Measurements from ENCODE around the gene DVL1. TPM values are rescaled to one million over a fixed set of nuclear protein-coding genes. Genes with fewer than 3 reads are reported as not detected.

Gene DVL1
- total and polyA plus RNA-seq, 2 of the 13 experiments (the other 11 are each of a cell fraction or from before 2014, with no cell fraction given), result 30.8 to 60.4 TPM

DNA sequence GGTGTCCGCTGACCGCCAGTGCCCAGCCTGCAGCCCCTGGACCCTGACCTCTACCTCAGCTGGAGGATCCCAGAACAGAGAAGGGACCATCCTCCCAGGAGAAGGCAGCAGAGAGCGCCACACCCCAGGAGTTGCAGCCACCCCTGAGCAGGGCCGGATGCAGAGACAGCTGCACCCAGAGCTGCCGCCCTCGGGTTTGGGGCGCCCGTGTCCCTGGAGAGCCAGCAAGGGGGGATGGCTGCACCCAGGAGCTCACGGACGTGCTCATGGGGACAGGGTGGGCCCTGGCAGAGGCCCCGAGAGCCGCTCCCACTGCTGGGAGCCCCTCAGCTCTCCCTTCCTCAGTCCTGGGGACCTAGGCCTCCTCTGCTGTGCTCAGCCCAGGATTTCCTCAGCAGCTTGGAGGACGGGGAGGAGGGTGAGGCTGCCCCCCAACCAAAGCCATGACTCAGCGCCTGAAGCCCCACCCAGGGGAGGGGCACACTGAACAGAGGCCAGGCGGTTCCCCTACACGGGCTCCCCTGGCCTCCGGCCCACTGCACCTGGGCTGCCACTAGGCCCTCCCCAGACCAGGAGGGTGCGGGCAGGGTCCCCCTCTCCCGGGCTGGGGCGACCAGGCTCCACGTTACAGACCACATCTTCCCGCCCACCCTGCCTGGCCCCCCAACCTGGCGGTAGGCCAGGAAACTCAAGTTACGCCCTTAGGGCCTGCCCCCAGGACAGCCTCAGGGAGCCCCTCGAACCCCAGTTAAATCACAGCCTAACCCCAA, 43.7 kb downstream of the DVL1 start (continued):
- TF ChIP-seq, protein P1, sequence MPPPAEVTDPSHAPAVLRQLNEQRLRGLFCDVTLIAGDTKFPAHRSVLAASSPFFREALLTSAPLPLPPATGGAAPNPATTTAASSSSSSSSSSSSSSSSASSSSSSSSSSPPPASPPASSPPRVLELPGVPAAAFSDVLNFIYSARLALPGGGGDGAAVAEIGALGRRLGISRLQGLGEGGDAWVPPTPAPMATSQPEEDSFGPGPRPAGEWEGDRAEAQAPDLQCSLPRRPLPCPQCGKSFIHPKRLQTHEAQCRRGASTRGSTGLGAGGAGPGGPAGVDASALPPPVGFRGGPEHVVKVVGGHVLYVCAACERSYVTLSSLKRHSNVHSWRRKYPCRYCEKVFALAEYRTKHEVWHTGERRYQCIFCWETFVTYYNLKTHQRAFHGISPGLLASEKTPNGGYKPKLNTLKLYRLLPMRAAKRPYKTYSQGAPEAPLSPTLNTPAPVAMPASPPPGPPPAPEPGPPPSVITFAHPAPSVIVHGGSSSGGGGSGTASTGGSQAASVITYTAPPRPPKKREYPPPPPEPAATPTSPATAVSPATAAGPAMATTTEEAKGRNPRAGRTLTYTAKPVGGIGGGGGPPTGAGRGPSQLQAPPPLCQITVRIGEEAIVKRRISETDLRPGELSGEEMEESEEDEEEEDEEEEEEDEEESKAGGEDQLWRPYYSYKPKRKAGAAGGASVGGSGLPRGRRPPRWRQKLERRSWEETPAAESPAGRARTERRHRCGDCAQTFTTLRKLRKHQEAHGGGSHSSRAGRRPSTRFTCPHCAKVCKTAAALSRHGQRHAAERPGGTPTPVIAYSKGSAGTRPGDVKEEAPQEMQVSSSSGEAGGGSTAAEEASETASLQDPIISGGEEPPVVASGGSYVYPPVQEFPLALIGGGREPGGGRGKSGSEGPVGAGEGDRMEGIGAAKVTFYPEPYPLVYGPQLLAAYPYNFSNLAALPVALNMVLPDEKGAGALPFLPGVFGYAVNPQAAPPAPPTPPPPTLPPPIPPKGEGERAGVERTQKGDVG (CRISPR knock-in tag; IDR thresholded peaks at IDR 0.05; ENCODE audit: borderline replicate concordance), result no peak
- TF ChIP-seq, protein P2, sequence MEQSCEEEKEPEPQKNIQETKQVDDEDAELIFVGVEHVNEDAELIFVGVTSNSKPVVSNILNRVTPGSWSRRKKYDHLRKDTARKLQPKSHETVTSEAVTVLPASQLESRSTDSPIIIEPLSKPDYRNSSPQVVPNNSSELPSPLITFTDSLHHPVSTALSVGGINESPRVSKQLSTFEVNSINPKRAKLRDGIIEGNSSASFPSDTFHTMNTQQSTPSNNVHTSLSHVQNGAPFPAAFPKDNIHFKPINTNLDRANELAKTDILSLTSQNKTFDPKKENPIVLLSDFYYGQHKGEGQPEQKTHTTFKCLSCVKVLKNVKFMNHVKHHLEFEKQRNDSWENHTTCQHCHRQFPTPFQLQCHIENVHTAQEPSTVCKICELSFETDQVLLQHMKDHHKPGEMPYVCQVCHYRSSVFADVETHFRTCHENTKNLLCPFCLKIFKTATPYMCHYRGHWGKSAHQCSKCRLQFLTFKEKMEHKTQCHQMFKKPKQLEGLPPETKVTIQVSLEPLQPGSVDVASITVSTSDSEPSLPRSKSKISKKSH (CRISPR knock-in tag; IDR thresholded peaks at IDR 0.05; ENCODE audit: borderline replicate concordance), result no peak; the same call in 1 of the 2 replicates
- TF ChIP-seq HNF4G (IDR thresholded peaks at IDR 0.05; ENCODE audit: borderline replicate concordance, low read depth, low read length), result no peak
- no peak for TF ChIP-seq HNF4G (CRISPR knock-in tag; IDR thresholded peaks at IDR 0.05; ENCODE audit: borderline replicate concordance, low read depth)
- TF ChIP-seq AHR (CRISPR knock-in tag; IDR thresholded peaks at IDR 0.05), result no peak
- TF ChIP-seq, protein P3, sequence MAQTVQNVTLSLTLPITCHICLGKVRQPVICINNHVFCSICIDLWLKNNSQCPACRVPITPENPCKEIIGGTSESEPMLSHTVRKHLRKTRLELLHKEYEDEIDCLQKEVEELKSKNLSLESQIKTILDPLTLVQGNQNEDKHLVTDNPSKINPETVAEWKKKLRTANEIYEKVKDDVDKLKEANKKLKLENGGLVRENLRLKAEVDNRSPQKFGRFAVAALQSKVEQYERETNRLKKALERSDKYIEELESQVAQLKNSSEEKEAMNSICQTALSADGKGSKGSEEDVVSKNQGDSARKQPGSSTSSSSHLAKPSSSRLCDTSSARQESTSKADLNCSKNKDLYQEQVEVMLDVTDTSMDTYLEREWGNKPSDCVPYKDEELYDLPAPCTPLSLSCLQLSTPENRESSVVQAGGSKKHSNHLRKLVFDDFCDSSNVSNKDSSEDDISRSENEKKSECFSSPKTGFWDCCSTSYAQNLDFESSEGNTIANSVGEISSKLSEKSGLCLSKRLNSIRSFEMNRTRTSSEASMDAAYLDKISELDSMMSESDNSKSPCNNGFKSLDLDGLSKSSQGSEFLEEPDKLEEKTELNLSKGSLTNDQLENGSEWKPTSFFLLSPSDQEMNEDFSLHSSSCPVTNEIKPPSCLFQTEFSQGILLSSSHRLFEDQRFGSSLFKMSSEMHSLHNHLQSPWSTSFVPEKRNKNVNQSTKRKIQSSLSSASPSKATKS (CRISPR knock-in tag; IDR thresholded peaks at IDR 0.05), result no peak
- TF ChIP-seq ZNF207 (IDR thresholded peaks at IDR 0.05; ENCODE audit: borderline replicate concordance), result no peak
- no peak; the same call in 1 of the 2 replicates for TF ChIP-seq POLR2AphosphoS5 (IDR thresholded peaks at IDR 0.05; ENCODE audit: low read depth, low read length)
- TF ChIP-seq, protein P4, sequence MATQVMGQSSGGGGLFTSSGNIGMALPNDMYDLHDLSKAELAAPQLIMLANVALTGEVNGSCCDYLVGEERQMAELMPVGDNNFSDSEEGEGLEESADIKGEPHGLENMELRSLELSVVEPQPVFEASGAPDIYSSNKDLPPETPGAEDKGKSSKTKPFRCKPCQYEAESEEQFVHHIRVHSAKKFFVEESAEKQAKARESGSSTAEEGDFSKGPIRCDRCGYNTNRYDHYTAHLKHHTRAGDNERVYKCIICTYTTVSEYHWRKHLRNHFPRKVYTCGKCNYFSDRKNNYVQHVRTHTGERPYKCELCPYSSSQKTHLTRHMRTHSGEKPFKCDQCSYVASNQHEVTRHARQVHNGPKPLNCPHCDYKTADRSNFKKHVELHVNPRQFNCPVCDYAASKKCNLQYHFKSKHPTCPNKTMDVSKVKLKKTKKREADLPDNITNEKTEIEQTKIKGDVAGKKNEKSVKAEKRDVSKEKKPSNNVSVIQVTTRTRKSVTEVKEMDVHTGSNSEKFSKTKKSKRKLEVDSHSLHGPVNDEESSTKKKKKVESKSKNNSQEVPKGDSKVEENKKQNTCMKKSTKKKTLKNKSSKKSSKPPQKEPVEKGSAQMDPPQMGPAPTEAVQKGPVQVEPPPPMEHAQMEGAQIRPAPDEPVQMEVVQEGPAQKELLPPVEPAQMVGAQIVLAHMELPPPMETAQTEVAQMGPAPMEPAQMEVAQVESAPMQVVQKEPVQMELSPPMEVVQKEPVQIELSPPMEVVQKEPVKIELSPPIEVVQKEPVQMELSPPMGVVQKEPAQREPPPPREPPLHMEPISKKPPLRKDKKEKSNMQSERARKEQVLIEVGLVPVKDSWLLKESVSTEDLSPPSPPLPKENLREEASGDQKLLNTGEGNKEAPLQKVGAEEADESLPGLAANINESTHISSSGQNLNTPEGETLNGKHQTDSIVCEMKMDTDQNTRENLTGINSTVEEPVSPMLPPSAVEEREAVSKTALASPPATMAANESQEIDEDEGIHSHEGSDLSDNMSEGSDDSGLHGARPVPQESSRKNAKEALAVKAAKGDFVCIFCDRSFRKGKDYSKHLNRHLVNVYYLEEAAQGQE (IDR thresholded peaks at IDR 0.05; ENCODE audit: borderline replicate concordance in 1 of 2, low read depth in 1 of 2, low read length in 2 of 2), result no peak
- TF ChIP-seq CEBPB (IDR thresholded peaks at IDR 0.05; ENCODE audit: borderline replicate concordance, low read depth, low read length), result no peak
- TF ChIP-seq, protein P5, sequence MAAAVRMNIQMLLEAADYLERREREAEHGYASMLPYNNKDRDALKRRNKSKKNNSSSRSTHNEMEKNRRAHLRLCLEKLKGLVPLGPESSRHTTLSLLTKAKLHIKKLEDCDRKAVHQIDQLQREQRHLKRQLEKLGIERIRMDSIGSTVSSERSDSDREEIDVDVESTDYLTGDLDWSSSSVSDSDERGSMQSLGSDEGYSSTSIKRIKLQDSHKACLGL (CRISPR knock-in tag; IDR thresholded peaks at IDR 0.05), result no peak
- 0 out of 2 replicates have a peak, but pooled peaks have one; percentile 47 for TF ChIP-seq KLF12 (CRISPR knock-in tag; IDR thresholded peaks at IDR 0.05; ENCODE audit: borderline replicate concordance)

All from HepG2 (cell line).